GM12864 (cell line): ENCODE results near the gene C1orf174.

Experiments used
- DNase-seq: peaks from one replicate; pipeline ENCODE4 v3.0.0-alpha.2; 2011; ENCODE audit warnings: low read depth
- H3K4me3 ChIP-seq: 2 replicates; pipeline ENCODE4 v1.5.1; 2011; ENCODE audit warnings: mild to moderate bottlenecking, low read depth, low read length, control low read depth
- TF ChIP-seq, protein P1 (sequence below): IDR thresholded peaks from 2 replicates; pipeline ENCODE4 v1.5.1; 2011; ENCODE audit warnings: low read depth, mild to moderate bottlenecking, moderate library complexity, low read length, control low read depth, inconsistent platforms; ENCODE audit errors: missing control alignments

The C1orf174 gene

DNA sequence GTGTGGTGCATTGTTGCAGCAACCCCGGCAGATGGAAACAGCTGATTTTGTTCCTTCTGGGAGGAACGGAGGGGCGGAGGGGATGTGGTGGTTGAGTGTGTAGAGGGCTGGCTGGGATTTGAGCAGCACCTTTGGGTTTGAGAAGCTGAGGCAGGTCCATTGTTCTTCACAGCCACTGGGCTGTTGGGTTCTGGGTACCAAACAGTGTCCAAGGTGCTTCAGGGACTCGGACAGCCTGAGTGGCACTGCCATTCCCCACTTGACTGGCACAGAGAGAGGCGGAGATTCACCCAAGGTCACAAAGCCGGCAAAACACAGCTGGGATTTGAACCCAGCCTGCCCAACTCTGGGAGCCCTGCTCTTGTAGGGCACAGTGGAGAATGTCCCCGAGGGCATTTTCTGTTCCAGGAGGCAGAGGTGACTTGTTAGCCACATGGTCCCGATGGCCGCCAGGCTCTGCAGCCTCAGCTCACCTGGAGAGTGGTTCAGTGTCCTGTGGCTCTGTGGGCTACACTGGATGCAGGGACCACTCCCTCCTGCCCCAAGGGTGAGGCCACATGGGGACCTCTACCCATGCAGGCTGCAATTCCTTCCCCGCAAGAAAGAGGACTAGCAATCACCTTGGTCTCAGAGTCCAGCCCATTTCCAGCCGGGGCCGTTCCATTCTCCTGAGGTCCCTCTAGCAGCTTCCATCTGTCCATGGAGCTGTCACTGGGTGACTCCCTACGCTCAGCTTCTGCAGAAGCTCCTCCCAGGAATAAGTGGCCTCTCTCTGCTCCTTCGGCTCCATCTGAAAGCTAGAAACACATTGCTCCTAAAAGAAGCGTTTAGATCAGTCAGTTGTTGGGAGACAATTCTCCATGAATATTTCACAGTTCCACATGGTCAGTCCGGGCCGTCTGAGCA, 31.2 kb upstream of the C1orf174 start:
- no peak overlapping the region for H3K4me3 ChIP-seq
- DNase-seq, result no peak
- TF ChIP-seq, protein P1, sequence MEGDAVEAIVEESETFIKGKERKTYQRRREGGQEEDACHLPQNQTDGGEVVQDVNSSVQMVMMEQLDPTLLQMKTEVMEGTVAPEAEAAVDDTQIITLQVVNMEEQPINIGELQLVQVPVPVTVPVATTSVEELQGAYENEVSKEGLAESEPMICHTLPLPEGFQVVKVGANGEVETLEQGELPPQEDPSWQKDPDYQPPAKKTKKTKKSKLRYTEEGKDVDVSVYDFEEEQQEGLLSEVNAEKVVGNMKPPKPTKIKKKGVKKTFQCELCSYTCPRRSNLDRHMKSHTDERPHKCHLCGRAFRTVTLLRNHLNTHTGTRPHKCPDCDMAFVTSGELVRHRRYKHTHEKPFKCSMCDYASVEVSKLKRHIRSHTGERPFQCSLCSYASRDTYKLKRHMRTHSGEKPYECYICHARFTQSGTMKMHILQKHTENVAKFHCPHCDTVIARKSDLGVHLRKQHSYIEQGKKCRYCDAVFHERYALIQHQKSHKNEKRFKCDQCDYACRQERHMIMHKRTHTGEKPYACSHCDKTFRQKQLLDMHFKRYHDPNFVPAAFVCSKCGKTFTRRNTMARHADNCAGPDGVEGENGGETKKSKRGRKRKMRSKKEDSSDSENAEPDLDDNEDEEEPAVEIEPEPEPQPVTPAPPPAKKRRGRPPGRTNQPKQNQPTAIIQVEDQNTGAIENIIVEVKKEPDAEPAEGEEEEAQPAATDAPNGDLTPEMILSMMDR, result no peak

DNA sequence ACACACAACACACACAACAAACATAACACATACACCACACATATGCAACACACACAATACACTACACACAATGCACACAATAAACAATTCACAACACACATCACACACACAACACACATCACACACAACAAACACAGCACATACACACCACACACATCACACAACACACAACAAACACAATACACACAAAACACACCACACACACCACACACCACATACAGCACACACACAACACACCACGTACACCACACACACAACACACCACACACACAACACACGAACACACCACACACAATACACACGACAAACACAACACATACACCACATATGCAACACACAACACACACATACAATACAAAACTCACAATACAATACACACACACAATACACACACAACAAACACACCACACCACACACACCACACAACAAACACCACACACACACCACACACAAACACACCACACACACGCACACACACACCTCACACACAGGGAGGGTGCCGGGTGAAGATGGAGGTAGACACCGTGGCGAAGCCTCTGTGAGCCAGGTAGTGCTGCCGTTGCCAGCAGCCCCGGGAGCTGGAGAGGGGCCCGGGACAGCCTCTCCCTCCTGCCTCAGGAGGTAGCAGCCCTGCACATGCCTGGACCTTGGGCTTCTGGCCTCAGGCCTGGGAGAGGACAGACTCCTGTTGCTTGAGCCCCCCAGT, 30.4 kb upstream of the C1orf174 start:
- TF ChIP-seq, protein P1, result no peak
- H3K4me3 ChIP-seq, result no peak overlapping the region
- no peak for DNase-seq

DNA sequence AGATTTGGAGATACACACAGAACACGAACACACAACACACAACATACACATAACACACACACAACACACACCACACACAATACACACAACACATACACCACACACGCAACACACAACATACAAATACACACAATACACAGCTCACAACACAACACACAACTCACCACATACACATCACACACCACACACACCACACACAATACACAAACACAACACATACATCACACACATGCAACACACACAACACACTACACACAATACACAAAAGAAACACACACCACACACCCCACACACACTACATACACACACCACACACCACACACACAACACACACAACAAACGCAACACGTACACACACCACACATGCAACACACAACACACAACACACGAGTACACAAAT, 29.1 kb upstream of the C1orf174 start:
- no peak for DNase-seq
- H3K4me3 ChIP-seq, result no peak overlapping the region
- TF ChIP-seq, protein P1, result no peak

DNA sequence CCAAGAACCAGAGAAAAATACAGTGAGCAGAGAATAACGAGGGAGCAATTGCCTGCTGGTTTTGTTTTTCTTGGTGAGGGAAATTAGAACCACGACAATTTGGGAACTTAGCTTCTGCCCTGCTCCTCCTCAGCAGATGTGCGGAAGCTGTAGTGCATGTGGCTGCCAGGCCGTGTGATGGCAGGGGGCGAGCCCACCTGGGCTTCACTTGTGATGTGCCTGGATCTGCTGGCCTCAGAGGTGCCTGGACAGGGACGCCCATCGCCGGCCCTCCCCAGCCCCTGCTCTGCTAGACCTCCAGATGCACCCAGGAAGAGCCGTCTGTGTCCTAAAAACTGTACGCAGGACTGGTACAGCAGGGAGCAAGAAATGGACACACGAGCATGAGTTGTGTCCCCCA, 28.5 kb upstream of the C1orf174 start:
- DNase-seq, result no peak

GRCh38 chr1:3926956-3927355, 26.9 kb upstream of the C1orf174 start:
- no peak for DNase-seq
- no peak overlapping the region for H3K4me3 ChIP-seq
- TF ChIP-seq, protein P1, result no peak

More for the DNA sequence above, 28.5 kb upstream of the C1orf174 start:
- H3K4me3 ChIP-seq, result no peak overlapping the region
- TF ChIP-seq, protein P1, result no peak

GRCh38 chr1:3925762-3926161, 25.7 kb upstream of the C1orf174 start:
- no peak for DNase-seq
- no peak overlapping the region for H3K4me3 ChIP-seq
- TF ChIP-seq, protein P1, result no peak
